Esophagus muscularis mucosa (tissue), 4 donors: ENCODE data around the gene IL6. TPM values are rescaled to one million over a fixed set of nuclear protein-coding genes. Genes with fewer than 3 reads are reported as not detected.

ENCODE experiments used
- DNase-seq: peaks from one replicate; pipeline ENCODE4 v3.0.0-alpha.2; 2017; ENCODE audit errors: extremely low spot score
- H3K27ac ChIP-seq, 4 donors: fragments of 200-600 bp; sonication (generic); replicated peaks in 1 of 4; 1 replicate in 3 of 4; 2 replicates in 1 of 4; pipeline ENCODE4 v1.5.1; 2016 to 2019; ENCODE audit warnings: mild to moderate bottlenecking in 1 of 4
- H3K27me3 ChIP-seq, 4 donors: fragments of 200-600 bp; sonication (generic); one replicate each; pipeline versions ENCODE4 v1.5.1 to v1.6.0; 2016 to 2019
- H3K36me3 ChIP-seq, 4 donors: fragments of 200-600 bp; sonication (generic); one replicate each; pipeline ENCODE4 v1.5.1; 2016 to 2019
- H3K4me1 ChIP-seq, 4 donors: fragments of 200-600 bp; sonication (generic); one replicate each; pipeline ENCODE4 v1.5.1; 2016 to 2019
- H3K4me3 ChIP-seq, 4 donors: fragments of 200-600 bp; sonication (generic); 1 replicate in 2 of 4; 2 replicates in 2 of 4; pipeline ENCODE4 v1.5.1; 2016 to 2019; ENCODE audit warnings: mild to moderate bottlenecking in 4 of 4, moderate library complexity in 1 of 4
- H3K9me3 ChIP-seq, 4 donors: fragments of 200-600 bp; sonication (generic); 1 replicate in 3 of 4; 2 replicates in 1 of 4; pipeline ENCODE4 v1.5.1; 2016 to 2019
- EP300 ChIP-seq: sonication (generic); formaldehyde crosslinking; IDR thresholded peaks from one replicate; pipeline ENCODE4 v1.6.1; 2017; ENCODE audit warnings: antibody characterized with exemption
- POLR2A ChIP-seq: fragments of 450-650 bp; IDR thresholded peaks from one replicate; pipeline ENCODE4 v1.6.1; 2017; ENCODE audit warnings: antibody characterized with exemption, moderate library complexity, mild to moderate bottlenecking, low read depth
- POLR2AphosphoS5 ChIP-seq, 2 donors: sonication (generic); formaldehyde crosslinking; IDR thresholded peaks; one replicate each; pipeline ENCODE4 v1.6.1; 2017; ENCODE audit warnings: antibody characterized with exemption in 2 of 2
- WGBS: methylation state at CpG from one replicate; pipeline ENCODE4 v1.1.5; 2018; 5-methylcytosine and 5-hydroxymethylcytosine counted together
- intact Hi-C: fragments of 100-400 bp; cut with DNase I; formaldehyde crosslinking; loops from one replicate; pipeline ENCODE4 v1.15.1; 2023
- total RNA-seq, 4 donors: library from RNA; depleted of rRNA; stranded (reverse); fragments of >200 nt; gene quantifications; one replicate each; pipeline versions ENCODE4 v1.1.0 to v1.2.1, GENCODE V29; 2016
- TF ChIP-seq, protein P1 (sequence below), 3 experiments: fragments of 200-600 bp in 2 of 3; fragments of 450-650 bp in 1 of 3; sonication (generic) in 2 of 3; IDR thresholded peaks; one replicate each; pipeline ENCODE4 v1.5.1; 2017 to 2019; ENCODE audit warnings: antibody characterized with exemption in 3 of 3, mild to moderate bottlenecking in 2 of 3, moderate library complexity in 1 of 3

Gene IL6
- total RNA-seq, 4 donors from 2014 or later = 0.83 to 51.4 (median 3.4) TPM

GRCh38 chr7:22762866-22763265, 35.9 kb downstream of the IL6 start:
- intact Hi-C loops = no loop called here
- H3K9me3 ChIP-seq = peaks cover 0 to 6% (median 0%) of the 10 kb centered on the region in 4 donors
- H3K4me3 ChIP-seq = no peak overlapping the region
- TF ChIP-seq POLR2A (no peak), EP300 (no peak), POLR2AphosphoS5 (IDR thresholded peaks at IDR 0.05) (no peak)
- TF ChIP-seq, protein P1, sequence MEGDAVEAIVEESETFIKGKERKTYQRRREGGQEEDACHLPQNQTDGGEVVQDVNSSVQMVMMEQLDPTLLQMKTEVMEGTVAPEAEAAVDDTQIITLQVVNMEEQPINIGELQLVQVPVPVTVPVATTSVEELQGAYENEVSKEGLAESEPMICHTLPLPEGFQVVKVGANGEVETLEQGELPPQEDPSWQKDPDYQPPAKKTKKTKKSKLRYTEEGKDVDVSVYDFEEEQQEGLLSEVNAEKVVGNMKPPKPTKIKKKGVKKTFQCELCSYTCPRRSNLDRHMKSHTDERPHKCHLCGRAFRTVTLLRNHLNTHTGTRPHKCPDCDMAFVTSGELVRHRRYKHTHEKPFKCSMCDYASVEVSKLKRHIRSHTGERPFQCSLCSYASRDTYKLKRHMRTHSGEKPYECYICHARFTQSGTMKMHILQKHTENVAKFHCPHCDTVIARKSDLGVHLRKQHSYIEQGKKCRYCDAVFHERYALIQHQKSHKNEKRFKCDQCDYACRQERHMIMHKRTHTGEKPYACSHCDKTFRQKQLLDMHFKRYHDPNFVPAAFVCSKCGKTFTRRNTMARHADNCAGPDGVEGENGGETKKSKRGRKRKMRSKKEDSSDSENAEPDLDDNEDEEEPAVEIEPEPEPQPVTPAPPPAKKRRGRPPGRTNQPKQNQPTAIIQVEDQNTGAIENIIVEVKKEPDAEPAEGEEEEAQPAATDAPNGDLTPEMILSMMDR (IDR thresholded peaks at IDR 0.05) = no peak
- no peaks in the 10 kb centered on the region for H3K27me3 ChIP-seq
- no peaks in the 10 kb centered on the region for H3K36me3 ChIP-seq
- 50% methylated on average over 3 of the region's 3 CpGs for WGBS
- no peak overlapping the region for H3K27ac ChIP-seq
- DNase-seq = no peak
- H3K4me1 ChIP-seq = no peaks in the 10 kb centered on the region

GRCh38 chr7:22765609-22766008, 38.6 kb downstream of the IL6 start:
- H3K27ac ChIP-seq = no peak overlapping the region
- no peaks in the 10 kb centered on the region for H3K27me3 ChIP-seq
- no peaks in the 10 kb centered on the region for H3K4me1 ChIP-seq
- intact Hi-C loops = no loop called here
- peaks cover 0 to under 1% (median 0%) of the 10 kb centered on the region in 4 donors for H3K9me3 ChIP-seq
- H3K4me3 ChIP-seq = no peak overlapping the region
- TF ChIP-seq POLR2AphosphoS5 (IDR thresholded peaks at IDR 0.05) (no peak), POLR2A (no peak), EP300 (no peak)
- TF ChIP-seq, protein P1 (IDR thresholded peaks at IDR 0.05) = no peak
- no peak for DNase-seq
- no peaks in the 10 kb centered on the region for H3K36me3 ChIP-seq
- WGBS = 83% methylated on average over 4 of the region's 4 CpGs

- no peak for DNase-seq
- no peaks in the 10 kb centered on the region for H3K4me1 ChIP-seq
- no peaks in the 10 kb centered on the region for H3K36me3 ChIP-seq
- intact Hi-C loops = no loop called here
- TF ChIP-seq, protein P1 (IDR thresholded peaks at IDR 0.05) = no peak
- TF ChIP-seq EP300 (no peak), POLR2AphosphoS5 (IDR thresholded peaks at IDR 0.05) (no peak), POLR2A (no peak)
- H3K4me3 ChIP-seq = no peak overlapping the region
- no peaks in the 10 kb centered on the region for H3K27me3 ChIP-seq
- WGBS = 86% methylated on average over 1 of the region's 1 CpG
- no peak overlapping the region for H3K27ac ChIP-seq
- no peaks in the 10 kb centered on the region for H3K9me3 ChIP-seq
These were observed 44.3 kb downstream of the IL6 start for GRCh38 chr7:22771194-22771871.

DNA sequence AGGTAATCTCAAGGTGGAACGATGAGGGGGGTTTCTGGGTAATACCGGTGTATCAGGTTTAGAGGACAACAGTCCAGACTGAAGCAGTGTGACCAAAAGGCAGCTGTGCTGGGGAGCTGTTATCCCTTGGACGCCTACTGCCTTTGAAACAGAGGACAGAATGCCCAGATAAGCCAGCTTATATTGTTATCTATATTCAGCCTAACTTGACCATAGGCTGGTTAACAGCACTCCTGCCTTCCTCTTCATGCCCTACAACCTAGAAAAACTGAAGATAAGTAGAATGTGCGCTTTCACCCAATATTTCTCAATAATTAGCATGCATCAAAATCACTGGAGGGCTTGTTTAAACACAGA, 44.9 kb downstream of the IL6 start:
- TF ChIP-seq POLR2AphosphoS5 (IDR thresholded peaks at IDR 0.05) (no peak), POLR2A (no peak), EP300 (no peak)
- TF ChIP-seq, protein P1 (IDR thresholded peaks at IDR 0.05) = no peak
- Histone ChIP-seq H3K4me1 (no peaks in the 10 kb centered on the region), H3K27me3 (no peaks in the 10 kb centered on the region), H3K36me3 (no peaks in the 10 kb centered on the region), H3K9me3 (no peaks in the 10 kb centered on the region), H3K27ac (no peak overlapping the region), H3K4me3 (no peak overlapping the region)
- 60% methylated on average over 4 of the region's 4 CpGs for WGBS
- intact Hi-C loops = no loop called here
- DNase-seq = no peak

DNA sequence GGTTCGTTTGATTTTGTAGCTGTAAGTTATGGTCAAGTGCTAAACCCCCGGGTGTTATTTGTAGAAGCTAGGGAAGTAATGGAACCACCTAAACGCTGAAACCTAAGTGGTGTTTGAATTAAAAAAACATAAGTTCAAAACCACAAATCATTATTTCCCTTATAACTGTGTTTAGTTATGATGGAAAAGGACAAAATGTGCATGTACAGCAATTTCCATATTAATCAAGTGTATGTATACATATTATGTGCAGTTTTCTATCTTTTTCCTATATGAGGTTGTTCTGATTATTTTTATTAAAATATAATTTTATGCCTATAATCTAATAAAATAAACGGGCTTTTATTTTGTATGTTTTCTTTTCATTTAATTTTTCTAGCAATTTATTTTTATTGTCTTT, 45.9 kb downstream of the IL6 start:
- Histone ChIP-seq H3K27me3 (no peaks in the 10 kb centered on the region), H3K36me3 (no peaks in the 10 kb centered on the region), H3K9me3 (no peaks in the 10 kb centered on the region), H3K27ac (no peak overlapping the region), H3K4me3 (no peak overlapping the region), H3K4me1 (no peaks in the 10 kb centered on the region)
- TF ChIP-seq, protein P1 (IDR thresholded peaks at IDR 0.05) = no peak
- no peak for TF ChIP-seq EP300
- TF ChIP-seq POLR2A = no peak
- TF ChIP-seq POLR2AphosphoS5 (IDR thresholded peaks at IDR 0.05) = no peak
- no peak for DNase-seq
- intact Hi-C loops = no loop called here
- WGBS = 79% methylated on average over 4 of the region's 4 CpGs
